ENCODE results near the gene ADGRL3.

Gene ADGRL3

DNA sequence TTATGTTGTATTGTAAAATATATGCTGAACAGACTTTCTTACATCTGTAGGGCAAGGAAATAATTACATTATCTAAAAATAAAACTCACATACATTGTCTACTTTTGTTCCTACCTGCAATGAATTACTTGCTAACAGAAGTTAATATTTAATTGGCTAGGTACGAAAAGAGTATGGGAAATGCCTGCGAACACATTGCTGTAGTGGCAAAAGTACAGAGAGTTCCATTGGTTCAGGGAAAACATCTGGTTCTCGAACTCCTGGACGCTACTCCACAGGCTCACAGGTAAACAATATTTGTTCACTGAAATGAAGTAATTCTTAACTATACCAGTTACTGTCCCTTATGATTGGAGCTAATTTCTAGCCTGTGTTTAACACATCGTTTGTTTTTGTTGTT, 837.4 kb downstream of the ADGRL3 start:
- H3K4me3 ChIP-seq (ENCODE audit: control insufficient read depth, low read depth, low read length): no peak overlapping the region
- TF ChIP-seq, protein P1, sequence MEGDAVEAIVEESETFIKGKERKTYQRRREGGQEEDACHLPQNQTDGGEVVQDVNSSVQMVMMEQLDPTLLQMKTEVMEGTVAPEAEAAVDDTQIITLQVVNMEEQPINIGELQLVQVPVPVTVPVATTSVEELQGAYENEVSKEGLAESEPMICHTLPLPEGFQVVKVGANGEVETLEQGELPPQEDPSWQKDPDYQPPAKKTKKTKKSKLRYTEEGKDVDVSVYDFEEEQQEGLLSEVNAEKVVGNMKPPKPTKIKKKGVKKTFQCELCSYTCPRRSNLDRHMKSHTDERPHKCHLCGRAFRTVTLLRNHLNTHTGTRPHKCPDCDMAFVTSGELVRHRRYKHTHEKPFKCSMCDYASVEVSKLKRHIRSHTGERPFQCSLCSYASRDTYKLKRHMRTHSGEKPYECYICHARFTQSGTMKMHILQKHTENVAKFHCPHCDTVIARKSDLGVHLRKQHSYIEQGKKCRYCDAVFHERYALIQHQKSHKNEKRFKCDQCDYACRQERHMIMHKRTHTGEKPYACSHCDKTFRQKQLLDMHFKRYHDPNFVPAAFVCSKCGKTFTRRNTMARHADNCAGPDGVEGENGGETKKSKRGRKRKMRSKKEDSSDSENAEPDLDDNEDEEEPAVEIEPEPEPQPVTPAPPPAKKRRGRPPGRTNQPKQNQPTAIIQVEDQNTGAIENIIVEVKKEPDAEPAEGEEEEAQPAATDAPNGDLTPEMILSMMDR (conservative IDR thresholded peaks at IDR 0.05; ENCODE audit: control insufficient read depth, insufficient read depth, low read depth, low read length): no peak
- no peak for DNase-seq (ENCODE audit: low read depth)

DNA sequence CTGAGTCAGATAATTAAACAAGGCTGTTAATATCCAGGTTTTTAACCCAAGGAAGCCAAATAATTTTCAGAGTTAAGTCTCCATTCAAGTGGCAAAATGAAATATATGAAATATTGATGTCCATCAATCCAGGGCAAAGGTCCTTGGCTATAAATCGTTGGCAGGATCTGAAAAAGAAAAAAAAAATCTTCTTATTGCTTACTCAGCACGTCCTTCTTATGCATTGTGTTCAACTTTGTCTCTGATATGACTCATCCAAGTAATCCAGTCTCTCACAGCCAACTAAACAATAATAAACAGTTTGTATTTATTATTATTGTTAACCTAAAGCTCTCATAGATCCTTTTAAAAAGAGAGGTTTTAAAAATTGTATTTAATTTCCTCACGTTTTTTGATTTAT, 851.2 kb downstream of the ADGRL3 start:
- TF ChIP-seq, protein P1 (conservative IDR thresholded peaks at IDR 0.05; ENCODE audit: control insufficient read depth, insufficient read depth, low read depth, low read length): no peak
- H3K4me3 ChIP-seq (ENCODE audit: control insufficient read depth, low read depth, low read length): no peak overlapping the region
- DNase-seq (ENCODE audit: low read depth): no peak

DNA sequence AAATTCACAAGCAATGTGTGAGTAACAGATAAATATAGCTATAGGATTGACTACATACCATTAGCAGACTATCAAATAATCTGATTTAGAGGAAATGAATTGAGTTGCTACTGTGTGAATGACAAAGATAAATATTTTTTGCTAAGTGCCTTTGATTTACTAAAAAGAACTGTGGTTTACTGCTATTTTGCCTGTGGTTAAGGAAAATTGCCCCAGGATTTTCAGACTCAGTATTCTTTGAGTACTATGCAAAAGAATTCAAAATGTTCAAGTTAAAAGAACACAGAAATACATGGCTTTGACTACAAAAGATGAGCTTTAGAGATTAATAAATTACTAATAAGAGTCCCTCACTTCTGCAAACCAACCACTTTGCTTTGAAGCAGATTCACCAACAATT, 853.8 kb downstream of the ADGRL3 start:
- no peak overlapping the region for H3K4me3 ChIP-seq (ENCODE audit: control insufficient read depth, low read depth, low read length)
- TF ChIP-seq, protein P1 (conservative IDR thresholded peaks at IDR 0.05; ENCODE audit: control insufficient read depth, insufficient read depth, low read depth, low read length): no peak
- DNase-seq (ENCODE audit: low read depth): no peak

DNA sequence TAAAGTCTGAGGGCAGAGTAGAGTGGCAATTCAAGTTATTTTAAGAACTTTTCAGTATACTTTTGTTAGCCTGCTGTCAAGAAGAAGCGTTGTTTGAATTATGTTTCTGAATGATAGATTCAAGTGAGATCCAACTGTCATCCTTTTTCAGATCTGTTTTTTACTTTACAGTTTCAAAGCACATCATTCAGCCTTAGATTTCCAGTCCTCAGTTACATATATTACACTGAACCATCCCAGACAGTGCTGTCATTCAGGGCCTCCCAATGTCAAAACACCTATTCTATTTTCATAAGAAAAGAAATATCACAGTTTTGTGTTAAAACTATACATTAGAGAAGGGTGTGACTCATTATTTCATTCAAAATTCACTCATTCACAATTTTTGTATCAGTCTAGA, 856.9 kb downstream of the ADGRL3 start:
- no peak overlapping the region for H3K4me3 ChIP-seq (ENCODE audit: control insufficient read depth, low read depth, low read length)
- DNase-seq (ENCODE audit: low read depth): no peak
- TF ChIP-seq, protein P1 (conservative IDR thresholded peaks at IDR 0.05; ENCODE audit: control insufficient read depth, insufficient read depth, low read depth, low read length): no peak

DNA sequence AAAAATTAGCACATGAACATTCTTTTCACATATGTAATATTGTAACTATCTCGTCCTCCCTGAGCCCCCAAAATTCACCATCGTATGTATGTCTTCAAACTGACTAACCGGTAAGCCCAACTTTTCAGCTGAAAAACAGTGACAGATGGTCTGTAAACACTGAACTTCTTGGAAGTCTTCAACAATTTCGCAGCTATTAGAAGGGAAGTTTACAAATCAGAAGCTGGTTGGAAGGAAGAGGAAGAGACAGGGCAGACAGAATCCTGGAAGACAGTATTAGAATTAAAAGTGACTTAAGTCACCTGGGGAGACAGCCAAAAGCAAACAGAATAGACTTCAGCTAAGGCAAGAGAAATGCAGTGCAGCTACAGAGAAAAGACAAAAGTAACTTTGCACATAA, 858.4 kb downstream of the ADGRL3 start:
- TF ChIP-seq, protein P1 (conservative IDR thresholded peaks at IDR 0.05; ENCODE audit: control insufficient read depth, insufficient read depth, low read depth, low read length): no peak
- no peak for DNase-seq (ENCODE audit: low read depth)
- no peak overlapping the region for H3K4me3 ChIP-seq (ENCODE audit: control insufficient read depth, low read depth, low read length)

DNA sequence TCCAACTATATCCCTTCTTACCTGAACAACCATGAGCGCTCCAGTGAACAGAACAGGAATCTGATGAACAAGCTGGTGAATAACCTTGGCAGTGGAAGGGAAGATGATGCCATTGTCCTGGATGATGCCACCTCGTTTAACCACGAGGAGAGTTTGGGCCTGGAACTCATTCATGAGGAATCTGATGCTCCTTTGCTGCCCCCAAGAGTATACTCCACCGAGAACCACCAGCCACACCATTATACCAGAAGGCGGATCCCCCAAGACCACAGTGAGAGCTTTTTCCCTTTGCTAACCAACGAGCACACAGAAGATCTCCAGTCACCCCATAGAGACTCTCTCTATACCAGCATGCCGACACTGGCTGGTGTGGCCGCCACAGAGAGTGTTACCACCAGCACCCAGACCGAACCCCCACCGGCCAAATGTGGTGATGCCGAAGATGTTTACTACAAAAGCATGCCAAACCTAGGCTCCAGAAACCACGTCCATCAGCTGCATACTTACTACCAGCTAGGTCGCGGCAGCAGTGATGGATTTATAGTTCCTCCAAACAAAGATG, 870.2 kb downstream of the ADGRL3 start:
- TF ChIP-seq, protein P1 (conservative IDR thresholded peaks at IDR 0.05; ENCODE audit: control insufficient read depth, insufficient read depth, low read depth, low read length): no peak
- no peak overlapping the region for H3K4me3 ChIP-seq (ENCODE audit: control insufficient read depth, low read depth, low read length)
- no peak for DNase-seq (ENCODE audit: low read depth)

DNA sequence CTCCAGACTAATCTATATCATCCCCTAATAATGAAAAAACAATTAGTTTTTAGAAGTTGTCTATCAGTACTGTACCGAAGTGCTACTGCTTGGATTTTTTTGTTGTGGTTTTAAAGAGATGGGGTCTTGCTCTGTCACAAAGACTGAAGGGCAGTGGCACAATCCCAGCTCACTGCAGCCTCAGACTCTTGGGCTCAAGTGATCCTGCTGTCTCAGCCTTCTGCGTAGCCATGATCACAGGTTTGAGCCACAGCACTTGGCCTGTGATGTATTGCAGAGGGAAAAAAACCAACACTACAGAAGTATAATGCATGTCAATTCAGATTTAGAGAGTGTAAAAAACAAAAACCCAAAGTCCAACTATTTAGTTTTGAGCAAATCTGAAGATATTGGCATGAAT, 875.0 kb downstream of the ADGRL3 start:
- TF ChIP-seq, protein P1 (conservative IDR thresholded peaks at IDR 0.05; ENCODE audit: control insufficient read depth, insufficient read depth, low read depth, low read length): no peak
- DNase-seq (ENCODE audit: low read depth): no peak
- no peak overlapping the region for H3K4me3 ChIP-seq (ENCODE audit: control insufficient read depth, low read depth, low read length)
